Stimulated activated CD4-positive, alpha-beta T cell treated with anti-CD3 and anti-CD28 coated beads, Interleukin-15, amount 100 ng/mL, for 24 hours (primary cell): Measurements from ENCODE around the gene FIS1.
"Not testable (repeated sequence)": the region's sequence is repeated elsewhere in the genome, so short reads cannot be mapped to it uniquely, and the experiment has no call there.

Source experiments
- DNase-seq: peaks from one replicate; pipeline ENCODE4 v3.0.0-alpha.2; 2020

Gene FIS1

GRCh38 chr7:101201695-101202602 is 42.9 kb downstream of the FIS1 start:
- DNase-seq = no peak

GRCh38 chr7:101200862-101201599 is 43.9 kb downstream of the FIS1 start, which contains the start of gene MOGAT3:
TSS of gene MOGAT3 (minus strand) at chr7:101201036. CDS start at chr7:101200854, 182 bp downstream.
- DNase-seq = no peak

- DNase-seq = no peak
Measured at GRCh38 chr7:101200504-101200861, 44.4 kb downstream of the FIS1 start.

- not testable (repeated sequence) for DNase-seq
Measured at GRCh38 chr7:101199522-101199921, 45.4 kb downstream of the FIS1 start.

- DNase-seq = no peak
Measured at GRCh38 chr7:101198476-101198875, 46.4 kb downstream of the FIS1 start.

GRCh38 chr7:101197991-101198390 is 46.9 kb downstream of the FIS1 start:
- no peak for DNase-seq

- no peak for DNase-seq
Measured at GRCh38 chr7:101195884-101196283, 49.0 kb downstream of the FIS1 start.
